ACHN (cell line): ENCODE results near the gene MTFR1L.

ENCODE experiments used
- DNase-seq: peaks from one replicate; pipeline ENCODE4 v3.0.0-alpha.2; 2015
- in situ Hi-C: cut with HindIII; loops from 2 replicates; pipeline ENCODE4 v1.10.0; 2017; ENCODE audit warnings: low sequenced_read_pairs, low pct_ligation_motif_present, low pct_unique_long_range_greater_than_20kb

Gene MTFR1L

DNA sequence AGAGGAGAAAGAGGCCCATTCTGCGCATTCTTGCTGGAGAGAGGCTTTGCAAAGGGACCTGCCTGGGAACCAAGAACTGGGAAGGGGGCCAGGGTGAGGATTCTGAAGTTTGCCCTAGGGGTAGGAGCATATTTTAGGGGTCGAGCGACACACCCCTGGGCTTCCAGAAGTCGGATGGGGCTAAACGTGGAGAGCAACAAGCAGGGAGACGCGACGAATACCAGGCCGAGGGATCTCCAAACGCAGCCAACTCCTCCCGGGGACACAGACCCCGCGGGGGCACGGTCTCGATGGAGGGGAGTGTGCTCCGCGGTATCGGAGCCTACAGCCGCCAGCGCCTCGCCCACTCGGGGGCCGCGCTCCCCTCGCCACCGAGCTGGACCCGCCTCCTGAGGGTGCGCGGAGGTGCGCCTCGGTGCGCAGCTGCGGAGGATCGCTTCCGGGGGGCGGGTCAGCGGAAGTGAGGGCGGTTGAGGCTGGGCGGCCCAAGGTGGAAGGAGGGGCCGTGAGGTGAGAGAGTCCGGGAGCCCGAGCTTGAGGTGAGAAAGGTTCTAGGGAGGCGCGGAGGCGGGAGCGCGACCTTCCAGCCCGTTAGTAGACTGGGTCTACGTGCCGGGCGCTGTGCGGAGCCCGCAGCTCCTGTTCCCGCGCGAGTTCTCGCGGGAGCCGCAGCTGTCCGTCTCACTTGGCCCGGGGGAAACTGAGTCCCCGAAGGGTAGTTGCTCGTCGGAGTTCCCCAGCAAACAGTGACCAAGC lies at the start of gene MTFR1L:
MTFR1L (plus strand) TSS at position 464 of the 756 bp plus-strand sequence. CDS start 3,151 bp downstream, outside the sequence.
- in situ Hi-C loops: no loop called here
- DNase-seq: peak; percentile 73

DNA sequence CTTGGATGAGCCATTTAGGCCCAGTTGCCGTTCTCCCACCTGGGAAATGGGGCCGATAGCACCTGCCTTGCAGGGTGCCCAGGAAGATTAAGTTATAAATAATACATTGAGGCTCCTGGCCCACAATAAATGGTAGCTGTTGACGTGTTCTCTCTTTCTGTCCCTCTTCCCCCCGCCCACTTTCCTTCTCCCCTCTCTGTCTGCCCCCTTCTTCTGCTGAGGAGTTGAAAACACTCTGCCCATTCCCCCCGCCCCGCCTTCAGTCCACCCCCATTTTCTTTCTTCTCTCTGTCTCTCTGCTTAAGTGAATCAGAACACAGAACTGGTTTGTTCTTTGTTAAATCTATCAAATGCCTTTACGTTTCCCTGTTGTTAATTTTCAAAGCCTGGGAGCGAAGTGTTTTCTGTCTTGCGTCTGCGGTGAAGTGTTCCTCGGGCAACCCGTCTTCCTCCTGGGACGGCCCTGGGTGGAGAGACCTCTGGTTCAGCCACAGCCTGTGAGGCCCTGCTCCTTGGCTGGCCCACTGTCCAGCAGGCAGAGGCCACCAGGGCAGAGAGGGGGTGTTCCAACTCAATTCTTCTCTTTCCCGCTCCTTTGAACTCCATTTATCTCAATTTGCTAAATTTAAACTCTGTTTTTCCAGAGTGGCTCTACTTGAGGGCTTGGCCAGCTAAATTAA lies 49.1 kb upstream of the MTFR1L start:
- in situ Hi-C loops: no loop called here
- no peak for DNase-seq

DNA sequence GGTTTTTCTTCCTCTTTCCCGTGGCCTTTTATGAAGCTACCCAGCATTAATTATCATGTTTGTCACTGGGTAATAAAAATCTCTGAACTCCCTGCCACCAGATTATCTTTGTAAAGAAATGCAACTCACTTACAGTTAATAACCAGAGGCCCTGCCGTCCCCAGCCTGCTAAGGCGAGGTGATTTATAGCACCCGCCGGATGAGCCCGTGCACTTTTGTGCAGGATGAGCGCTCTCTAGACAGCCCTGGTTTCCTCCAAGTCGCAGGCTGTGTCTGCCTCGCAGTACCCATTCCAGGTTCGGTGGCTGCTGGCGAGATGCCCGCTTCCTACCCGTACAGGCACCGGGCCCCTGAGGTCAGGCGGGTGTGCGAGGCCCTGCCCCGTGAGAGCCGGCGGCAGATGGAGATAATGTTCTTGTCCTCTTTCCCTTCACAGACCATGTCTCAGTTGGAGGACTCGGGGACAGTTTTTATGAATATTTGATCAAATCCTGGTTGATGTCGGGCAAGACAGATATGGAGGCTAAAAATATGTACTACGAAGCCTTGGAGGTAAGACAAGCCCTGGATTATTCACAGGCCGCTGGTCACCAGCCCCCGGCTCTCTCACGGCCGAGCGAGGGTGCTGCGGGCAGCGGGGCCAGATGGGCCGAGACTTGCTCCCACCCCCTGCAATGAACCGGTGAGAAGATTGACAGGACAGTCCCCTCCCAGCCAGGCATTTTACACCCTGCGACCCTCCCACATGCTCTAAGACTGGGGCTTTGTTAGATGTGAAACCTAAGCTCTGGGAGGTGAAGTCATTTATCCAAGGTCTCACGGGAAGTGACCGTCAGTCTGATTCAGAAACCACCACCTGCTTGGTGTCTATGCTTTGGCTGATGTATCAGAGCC lies 48.3 kb upstream of the MTFR1L start:
- in situ Hi-C loops: no loop called here
- peak; percentile 22 for DNase-seq

DNA sequence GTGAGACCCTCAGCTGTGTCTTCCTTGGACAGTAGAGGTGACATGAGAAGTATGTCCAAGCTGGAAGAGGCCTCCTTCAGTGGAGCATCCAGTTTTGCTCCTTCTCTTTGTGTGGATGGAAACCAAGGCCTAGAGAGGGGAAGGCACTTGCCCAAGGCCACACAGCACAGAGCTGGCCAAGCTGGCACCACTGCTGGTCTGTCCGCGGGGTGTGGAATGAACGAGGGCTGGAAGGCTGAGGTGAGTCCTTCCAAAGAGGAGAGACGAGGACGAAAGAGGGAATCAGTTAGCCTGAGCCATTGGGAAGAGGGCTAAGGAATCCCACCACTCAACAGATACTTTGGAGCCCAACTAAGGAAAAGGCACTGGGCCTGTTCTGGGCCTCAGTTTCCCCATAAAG lies 47.6 kb upstream of the MTFR1L start:
- no peak for DNase-seq
- in situ Hi-C loops: no loop called here

DNA sequence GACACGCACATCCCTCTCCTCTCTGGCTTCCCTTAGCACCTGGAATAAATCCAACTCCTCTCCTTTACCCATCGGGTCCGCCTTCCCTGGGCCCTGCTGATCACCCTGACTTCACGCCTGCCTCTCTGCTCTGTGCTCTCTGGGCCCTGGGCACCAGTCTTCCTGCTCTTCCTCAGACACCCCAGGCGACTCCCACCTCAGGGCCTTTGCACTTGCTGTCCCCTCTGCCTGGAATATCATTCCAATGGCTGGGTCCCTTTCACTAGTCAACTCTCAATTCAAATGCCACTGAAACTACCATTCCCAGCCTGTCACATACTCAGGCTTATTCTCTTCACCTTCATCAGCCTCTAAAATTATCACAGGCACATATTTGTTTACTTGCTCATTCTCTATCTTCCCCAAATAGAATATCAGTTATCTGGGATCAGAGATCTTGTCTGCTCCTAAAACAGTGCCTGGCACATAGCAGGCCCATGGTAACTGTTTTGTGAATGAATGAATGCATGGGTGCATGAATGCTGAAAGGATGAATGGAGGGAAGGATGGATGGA lies 47.0 kb upstream of the MTFR1L start:
- in situ Hi-C loops: no loop called here

DNA sequence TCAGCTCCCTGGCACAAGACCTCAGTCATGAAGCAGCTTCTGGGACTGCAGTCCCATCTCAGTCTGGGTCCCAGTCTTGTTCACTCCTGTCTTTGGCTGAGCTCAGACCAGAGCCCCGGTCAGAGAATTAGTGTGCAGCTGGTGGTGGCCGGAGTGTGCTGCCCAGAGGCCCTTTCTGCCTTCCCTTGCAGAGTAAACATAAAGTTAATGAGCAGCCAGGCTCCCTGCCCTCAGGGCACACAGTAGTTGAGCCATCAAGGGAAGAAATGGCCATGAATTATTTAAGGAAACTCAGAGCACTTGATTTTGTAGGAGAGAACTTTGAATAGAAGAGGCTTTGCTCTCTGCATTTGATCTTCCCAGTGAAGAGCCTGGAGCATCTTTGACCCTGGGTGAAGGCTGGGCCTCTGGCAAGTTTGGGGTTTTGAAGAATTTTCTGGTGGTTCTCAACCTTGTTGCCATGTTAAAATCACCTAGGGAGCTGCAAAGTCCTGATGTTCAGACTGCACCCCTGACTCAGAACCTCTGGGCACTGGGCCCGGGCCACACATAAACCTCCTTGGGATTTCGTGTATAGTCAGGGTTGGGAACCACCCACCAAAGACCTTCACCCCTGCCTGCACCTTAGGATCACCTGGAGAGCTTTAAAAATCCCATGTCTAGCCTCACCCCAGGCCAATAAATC lies 46.2 kb upstream of the MTFR1L start:
- DNase-seq: peak; percentile 73
- in situ Hi-C loops: no loop called here

More for the DNA sequence above, 47.0 kb upstream of the MTFR1L start:
- DNase-seq: no peak

DNA sequence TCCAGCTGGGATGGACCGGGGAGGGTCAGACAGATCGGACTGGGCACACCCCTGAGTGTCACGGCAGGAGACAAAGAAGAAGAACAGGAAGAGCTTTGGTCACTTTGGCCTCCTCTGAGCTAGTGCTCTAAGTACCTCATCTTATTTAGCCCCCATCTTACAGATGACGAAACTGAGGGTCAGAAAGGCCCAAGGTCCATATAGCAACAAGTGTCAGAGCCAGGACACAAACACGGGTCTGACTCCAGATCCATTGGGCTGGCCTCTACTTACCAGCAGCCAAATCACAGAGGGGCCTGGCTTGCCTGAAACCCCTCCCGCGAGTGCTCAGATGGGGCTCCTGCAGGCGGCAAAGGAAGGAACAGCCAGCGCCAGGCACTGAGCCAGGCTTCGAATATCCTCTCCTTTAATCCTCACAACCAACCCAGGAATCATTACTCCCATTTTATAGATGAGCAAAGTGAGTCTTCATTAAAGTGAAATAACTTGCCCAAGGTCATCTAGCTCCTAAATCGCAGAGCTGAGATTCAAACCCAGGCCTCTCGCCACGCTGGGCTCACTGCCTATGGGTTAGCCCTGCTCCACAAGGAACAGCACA lies 45.4 kb upstream of the MTFR1L start:
- no peak for DNase-seq
- in situ Hi-C loops: no loop called here

DNA sequence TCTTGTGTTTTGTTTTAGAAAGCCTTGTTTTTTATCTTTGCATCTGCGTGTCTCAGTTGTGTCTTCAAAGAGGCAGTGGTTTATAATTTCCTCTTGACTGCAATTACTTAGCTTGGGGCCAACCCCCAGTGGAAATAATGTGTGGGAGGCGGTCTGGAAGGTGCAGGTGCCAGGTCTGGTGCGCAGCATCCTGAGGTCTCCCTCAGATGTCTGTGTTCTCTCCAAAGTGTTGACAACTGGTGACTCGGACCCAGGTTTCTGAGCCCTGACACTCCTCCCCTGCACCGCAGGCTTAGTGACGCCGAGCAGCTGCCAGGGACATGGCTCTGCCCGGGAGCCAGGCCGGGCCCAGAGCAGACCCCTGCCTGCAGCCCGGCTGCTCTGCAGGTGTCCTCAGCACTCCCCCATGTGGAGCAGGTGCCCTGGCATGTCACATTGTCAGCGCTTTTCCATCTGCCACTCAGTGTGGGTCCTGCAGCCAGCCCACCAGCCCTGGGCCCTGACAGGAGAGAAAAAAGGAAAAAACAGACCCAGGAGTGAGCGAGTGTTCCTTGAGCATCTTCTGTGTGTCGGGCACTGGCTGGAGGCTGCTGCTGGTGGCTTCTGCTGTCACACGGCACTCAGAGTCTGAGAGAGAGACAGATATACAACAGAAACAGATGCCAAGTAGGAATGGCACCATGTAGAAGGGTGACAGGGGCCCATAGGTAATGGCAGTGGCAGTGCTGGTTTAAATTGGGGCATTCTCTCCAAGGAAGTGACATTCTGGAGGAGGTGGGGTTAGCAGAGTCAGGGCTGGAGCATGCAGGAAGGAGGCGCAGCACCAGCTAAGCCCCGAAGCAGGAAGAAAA lies 44.6 kb upstream of the MTFR1L start:
- DNase-seq: no peak
- in situ Hi-C loops: no loop called here

DNA sequence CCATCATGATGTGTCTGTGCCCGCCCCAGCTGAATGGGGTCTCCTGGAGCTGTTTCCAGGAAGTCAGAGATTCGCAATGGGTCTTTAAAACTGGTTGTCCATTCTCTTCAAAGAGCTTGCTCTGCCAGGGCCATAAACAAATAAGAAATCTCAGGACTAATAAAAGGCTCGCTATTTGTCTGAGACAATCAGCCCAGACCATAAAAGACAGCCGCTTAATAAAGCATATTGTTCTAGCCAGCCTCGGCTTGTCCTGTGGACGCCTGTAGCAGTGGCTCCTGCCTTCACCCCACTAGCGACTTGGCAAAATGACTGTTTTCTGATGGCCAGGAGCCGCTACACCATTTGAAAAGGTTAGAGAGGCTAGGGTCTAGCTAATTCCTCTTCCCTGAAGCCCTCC lies 40.4 kb upstream of the MTFR1L start:
- DNase-seq: no peak
- in situ Hi-C loops: no loop called here

DNA sequence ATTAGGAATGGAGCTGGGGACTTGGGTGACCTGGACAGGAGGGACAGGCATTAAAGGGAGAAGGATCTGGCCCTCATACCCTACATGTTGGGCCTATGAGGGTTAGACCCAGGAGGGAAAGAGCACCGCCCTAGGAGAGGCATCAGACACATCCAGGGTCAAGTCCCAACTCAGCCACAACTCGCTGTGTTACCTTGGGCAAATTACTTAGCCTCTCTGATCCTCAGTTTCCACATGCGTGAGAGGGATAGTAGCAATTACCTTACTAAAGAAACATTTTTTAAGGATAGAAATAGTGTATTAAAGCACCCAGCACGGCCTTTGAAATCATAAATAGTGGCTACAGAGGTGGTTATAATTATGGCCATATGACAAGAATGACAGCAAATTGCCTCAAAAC lies 39.9 kb upstream of the MTFR1L start:
- no peak for DNase-seq
- in situ Hi-C loops: no loop called here

DNA sequence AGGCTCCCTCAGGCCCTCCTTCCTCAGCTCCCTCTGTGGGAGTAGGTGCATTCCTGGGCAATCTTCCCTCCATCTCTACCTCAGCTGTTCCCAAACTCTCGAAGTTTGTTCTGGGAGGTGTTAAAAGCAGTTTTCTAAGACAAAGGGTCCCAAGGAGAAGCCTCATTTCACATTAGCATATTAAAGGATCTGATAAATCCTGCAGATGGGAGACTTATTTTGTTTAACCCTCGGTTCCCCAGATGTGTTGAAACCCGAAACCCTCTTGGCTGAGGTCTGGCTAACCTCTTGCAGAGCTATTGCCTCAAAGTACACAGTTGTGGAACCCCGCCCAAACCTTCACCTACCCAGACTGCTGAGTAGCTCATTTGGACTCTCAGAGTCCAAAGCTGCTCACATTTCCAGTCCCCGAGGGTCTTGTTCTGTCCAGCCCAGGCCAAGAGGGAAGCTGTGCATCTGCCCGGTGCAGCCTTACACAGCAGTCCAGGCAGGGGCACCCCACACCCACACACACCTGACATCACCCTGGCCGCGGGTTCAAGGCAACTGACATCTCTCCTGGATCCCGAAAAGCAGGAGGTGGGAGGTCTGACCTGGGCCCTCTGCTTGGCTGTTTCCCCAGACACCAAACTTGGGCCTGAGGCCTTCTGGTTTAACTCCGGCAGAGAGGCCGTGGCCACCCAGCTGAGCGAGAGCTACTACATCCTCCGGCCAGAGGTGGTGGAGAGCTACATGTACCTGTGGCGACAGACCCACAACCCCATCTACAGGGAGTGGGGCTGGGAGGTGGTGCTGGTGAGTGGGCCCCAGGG lies 39.2 kb upstream of the MTFR1L start:
- DNase-seq: no peak
- in situ Hi-C loops: no loop called here

DNA sequence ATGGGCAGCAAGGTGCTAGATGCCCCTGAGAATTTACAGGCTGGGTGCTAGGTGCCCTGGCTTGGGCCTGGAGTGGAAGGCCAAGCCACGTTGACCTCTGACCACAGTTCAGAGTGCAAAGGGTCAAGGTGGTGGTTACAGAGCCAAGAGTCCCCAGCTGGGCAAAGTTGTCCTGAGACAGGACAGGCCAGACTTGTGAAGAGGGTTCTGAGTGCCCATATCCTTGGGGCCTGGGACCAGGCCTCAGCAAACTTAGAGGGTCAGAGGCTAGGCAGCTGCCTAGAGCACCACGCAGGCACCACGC lies 38.7 kb upstream of the MTFR1L start:
- in situ Hi-C loops: no loop called here
- DNase-seq: no peak

DNA sequence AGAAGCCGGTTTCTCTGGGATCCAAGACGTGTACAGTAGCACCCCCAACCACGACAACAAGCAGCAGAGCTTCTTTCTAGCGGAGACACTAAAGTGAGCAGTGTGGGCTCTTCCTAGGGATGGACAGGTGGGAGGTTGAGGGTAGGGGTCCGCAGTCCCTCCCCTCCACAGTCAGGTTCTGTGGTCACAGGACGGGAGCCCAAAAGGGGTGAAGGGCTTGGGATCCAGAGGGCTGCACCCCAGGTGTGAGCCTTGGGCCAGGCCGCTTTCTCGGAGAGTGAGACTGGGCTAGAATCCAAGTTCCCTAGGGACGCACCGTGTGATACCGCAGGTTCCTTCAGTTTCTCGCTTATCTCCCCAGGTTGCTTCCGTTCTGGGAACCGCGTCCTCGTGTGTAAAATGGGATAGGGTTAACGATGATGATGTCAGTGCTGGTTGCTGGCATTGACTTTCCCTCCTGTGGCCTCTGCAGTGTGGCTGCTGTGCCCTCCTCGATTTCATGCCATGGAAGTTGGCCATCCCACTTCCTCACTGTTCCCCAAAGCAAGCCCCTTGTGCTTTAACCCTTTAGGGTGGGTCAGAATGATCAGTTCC lies 37.0 kb upstream of the MTFR1L start:
- in situ Hi-C loops: no loop called here
- no peak for DNase-seq

DNA sequence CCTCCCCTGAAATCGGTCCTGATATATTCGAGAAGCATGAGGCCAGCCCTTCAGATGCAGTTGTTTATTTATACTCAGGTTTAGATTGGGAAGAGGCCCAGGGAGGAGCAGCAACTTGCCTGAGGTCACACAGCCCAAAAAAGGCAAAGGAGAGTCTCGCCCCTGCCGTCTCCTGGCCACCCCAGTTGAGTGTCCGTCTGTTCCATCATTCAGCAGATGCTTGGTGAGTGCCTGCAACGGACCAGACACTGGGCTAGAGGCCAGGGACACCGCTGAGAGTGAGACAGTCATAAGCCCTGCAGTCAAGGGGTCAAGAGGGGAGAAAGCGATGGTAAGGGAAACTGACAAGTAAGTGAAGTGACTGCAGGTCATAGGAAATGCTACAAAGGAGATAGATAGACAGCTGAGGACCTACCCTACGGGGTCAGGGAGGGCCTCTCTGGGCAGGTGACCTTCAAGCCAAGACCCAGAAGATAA lies 35.1 kb upstream of the MTFR1L start:
- in situ Hi-C loops: no loop called here
- DNase-seq: no peak

DNA sequence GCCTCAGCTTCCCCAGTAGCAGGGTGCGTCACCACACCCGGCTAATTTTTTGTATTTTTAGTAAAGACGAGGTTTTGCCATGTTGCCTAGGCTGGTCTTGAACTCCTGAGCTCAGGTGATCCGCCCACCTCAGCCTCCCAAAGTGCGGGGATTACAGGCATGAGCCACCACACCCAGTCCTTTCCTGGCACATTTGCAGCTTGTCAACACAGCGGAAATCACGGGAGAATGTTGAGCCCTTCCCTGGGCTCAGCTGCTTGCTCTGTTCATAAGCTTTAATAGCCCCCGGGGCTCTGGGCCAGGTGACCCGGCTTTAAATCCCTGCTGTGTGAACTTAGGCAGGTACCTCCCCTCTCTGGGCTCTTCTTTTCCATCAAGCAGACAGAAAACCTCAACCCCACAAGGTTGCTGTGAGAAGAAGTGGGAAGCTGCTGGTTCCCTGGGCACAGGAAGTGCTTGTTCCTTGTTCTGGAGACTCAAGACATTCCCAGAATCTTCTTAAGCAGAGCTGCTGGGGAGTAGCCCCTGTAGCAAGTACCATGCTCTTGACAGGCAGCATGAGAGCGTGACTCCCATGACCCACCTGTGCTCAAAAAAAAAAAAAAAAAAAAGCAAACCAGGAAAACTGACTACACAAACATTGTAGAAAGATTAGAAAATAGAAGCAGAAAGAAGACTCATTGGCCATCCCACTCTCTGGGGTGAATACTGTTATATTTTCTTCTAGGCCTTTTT lies 34.3 kb upstream of the MTFR1L start:
- in situ Hi-C loops: no loop called here
- DNase-seq: no peak
